Inflammatory macrophage treated with lipopolysaccharide for 1 hour (primary cell): ENCODE data around the gene ELL2.
"Not testable (repeated sequence)": the region's sequence is repeated elsewhere in the genome, so short reads cannot be mapped to it uniquely, and the experiment has no call there.

Experiments used
- DNase-seq, 2 donors: peaks; one replicate each; pipeline ENCODE4 v3.0.0-alpha.2; 2020 to 2022

ELL2 gene

DNA sequence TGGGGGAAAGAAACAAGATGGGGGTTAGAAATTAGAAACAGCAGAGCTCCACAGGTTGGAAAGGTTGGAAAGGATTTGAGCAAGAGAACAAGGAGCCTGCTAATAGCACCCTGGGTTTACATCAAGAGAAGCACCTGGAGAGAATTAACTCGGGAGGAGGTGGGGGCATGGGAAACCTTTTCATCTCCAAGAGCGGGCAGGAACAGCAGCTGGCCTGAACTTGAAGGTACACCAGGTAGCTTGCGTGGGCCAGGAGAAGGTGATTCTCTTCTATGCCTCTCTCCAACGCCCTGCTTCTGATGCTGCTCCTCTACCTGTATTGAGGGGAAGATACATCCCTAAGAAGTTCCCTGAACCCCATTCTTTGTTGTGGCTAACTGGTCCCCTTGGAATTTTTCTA, 102.0 kb downstream of the ELL2 start:
- no peak for DNase-seq

DNA sequence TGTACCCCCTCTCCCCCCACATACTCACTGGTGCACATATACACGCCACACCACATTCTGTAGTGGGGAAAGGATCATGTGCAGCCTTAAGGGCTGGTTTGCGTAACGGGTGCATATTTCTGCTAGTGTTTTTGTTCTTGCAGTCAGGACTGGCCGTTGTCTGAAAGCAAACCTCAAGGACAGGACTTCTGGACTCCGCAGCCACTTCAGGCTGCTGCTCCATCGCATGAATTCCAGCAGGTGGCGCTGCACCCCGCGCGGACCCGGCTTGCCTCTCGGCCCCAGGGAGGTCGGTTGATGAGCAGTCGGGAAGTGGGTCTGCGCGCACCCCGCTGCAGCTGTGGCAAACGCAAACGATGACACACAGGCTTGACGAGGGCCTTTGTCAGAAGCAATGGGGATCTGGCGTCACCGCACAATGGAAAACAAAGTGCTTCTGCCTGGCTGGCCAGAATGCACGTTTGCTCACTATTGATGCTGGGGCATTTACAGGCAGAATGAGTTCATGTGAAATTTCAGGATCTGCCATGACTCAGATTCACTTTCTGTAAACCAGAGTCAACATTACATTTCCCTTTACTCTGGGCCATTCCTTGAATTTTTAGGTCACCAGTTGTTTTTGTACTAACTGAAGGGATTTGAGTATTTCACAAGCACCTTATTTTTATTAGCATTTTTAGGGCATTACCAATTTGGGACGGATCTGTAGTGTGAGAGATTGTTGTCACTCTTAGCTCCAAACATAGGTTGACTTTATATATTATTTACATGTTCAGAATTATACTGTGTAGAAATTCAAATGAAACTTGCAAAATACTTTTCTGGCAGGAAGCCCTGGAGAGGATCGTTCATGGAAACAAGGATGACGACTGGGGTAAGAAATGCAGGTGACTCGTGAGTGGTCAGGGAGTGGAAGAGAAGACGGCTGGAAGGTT, 102.7 kb downstream of the ELL2 start:
- peak; percentile 88 to 89 for DNase-seq

DNA sequence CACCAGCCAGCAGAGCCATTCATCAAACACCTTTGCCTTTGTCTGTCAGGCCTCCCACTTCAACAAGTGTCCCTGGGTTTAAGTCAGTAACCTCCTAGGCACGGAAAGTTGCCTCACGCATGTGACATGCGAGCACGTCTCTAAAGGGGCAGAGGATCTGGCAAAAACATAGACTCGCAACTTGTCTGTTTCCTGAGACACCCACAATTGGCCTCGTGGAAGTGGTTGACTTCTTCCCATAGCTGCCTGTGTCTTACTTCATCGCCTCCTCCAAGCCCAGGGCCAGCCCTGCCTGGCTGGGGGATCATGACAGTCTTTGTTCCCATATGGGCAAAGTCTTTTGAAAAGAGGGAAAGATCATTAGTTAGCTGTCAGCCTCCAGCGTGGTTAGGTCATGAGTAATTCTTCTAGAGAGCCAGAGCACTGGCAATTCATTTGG, 103.6 kb downstream of the ELL2 start:
- peak; percentile 66 to 93 for DNase-seq

DNA sequence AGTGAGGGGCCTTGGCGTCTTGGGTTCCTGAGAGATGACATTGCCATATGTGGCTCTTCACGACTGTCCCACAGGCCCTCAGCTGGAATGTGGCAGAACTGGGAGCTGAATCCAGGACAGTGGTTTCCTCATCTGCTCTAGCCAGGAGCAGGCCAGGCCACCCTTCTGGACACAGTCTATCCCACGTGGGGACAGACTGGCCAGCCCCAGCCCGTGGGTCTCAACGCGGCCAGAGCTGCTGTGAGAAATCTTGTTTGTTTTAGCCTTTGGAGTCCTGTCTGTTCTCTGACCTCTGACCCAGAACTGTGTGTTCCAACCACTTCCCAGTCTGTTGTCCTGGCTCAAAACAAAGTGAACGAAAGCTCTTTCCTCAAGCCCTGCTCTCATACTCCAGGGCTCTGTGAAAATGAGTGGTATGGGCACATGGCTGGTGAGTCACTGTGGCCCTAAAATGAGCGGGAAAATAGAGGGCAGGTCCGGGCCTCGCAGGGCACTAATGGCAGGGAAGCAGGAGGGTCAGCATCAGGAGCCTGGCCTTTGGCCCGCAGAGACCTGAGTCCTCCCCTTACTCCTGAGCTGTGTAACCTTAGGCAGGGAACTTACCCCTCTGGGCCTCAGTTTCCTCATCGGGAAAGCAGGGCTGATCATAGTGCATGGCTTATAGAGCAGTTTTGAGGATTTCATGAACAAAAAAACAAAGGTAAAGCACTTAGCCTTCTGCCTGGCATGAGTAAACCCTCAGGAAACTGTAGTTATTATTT, 104.3 kb downstream of the ELL2 start:
- DNase-seq, result no peak

DNA sequence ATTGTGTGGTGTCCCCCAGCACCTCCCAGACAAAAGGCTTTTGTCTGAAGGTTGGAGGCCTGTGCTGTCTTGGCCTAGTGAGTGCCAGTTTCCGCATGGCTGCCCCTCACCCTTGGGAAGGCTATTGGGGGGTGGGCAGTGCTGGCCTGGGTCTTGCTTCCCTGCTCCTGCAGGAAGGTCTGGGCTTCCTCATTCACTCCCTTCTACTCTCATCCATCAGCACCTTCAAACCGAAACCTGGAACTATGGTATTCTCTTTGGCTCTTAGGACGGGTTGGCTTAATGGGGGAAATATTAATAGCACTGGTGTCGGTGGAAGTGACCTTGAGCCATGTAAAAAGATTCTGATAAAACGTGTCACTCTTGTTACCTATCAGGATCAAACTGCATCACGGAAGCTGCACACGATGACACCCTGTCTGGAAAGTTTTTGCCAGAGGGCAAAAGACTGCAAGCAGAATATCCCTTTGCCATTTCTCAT, 105.1 kb downstream of the ELL2 start:
- no peak for DNase-seq

DNA sequence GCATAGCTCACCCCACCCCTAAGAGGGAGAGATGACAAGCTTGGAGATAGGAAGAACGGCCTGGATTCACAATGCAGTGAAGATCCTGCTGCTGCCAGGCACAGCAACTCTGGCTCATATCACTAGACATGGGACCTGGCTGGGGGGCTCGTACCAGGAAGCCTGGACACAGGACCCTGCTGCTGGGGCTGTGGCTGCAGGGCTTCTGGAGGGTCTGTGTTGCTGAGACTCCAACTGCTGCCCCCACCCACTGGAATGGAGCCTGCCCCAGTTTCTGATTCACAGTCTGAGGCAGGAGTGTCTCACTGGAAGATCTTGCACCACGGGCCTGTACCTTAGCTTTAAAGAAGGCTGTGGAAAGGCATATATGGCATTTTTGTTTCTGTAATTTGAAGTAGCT, 108.2 kb downstream of the ELL2 start:
- no peak for DNase-seq

DNA sequence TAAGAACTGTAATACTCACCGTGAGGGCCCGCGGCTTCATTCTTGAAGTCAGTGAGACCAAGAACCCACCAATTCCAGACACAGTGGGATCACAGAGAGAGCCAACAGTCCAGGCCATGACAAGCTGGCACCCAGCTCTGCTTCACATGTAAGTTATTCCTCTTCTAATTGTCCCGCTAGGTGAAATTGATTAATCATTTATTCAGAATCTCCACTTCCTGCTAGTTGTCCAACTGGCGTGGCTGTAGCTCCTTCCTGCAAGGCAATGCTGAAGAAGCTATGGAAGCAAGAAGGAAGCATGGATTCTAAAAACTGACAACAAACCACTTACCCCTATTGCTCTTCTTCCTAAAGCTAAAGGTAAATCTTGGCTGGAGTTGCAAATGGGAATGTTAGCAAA, 109.1 kb downstream of the ELL2 start:
- DNase-seq, result no peak

DNA sequence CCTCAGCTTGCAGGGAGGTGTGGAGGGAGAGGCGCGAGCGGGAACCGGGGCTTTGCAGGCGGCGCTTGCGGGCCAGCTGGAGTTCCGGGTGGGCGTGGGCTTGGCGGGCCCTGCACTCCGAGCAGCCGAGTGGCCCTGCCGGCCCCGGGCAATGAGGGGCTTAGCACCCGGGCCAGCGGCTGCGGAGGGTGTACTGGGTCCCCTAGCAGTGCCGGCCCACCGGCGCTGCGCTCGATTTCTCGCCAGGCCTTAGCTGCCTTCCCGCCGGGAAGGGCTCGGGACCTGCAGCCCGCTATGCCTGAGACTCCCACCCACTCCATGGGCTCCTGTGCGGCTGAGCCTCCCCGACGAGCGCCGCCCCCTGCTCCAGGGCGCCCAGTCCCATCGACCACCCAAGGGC, 110.5 kb downstream of the ELL2 start:
- DNase-seq, result not testable (repeated sequence)

DNA sequence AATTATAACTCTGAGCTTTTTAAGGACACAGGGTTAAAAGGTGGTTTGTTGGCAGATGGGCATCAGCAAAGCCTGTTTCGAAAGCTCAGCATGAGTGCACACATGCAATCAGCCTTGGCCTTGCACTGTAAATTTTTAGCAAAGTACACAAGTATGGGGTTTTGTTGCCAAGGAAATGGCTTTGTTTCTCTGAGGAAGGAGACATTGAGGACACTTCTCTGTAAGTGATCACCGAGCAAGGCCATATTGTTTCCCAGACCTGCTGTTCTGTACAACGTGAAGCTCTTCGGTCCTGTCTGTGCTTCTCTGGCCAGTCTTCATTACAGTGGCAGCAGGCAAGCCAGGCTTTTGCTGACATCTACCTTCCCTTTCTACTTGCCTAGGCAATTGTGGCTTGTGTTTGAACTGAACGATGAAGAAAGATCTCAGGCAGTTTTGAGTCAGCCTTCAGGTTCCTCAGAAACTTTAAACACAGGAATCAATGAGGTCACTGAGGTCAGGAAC, 111.2 kb downstream of the ELL2 start:
- DNase-seq, result no peak

DNA sequence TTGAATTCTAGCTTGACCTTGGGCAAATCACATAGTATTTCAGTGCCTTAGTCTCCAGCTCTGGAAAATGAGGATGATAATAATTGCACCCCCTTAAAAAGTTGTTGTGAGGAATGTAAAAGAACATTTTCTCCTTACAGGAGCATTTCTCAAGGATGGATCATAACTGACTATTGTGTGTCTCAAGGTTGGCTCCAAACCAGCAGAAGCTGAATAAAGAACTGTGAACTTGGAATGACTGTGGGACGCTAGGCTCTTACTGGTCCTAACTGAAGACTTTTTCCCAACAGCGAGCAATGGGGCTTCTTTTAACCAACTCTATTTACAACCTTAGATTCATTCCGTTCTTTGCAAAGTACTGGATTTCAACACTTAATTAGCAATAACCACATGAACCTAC, 113.0 kb downstream of the ELL2 start:
- no peak for DNase-seq

DNA sequence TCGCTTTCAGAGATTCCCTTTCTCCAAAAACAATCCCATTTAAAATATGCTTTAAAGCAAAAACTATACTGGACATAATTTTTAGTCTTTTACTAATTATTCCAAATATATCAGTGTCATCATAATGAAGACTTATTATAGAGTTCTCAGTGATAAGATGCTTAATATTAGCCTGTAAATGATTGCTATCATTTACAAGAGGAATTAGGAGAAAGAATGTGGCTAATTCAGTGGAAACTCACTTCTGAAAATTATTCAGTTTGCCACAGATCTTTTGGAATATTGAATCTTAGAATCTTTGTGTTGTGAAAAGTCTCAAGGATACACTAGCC, 114.4 kb downstream of the ELL2 start:
- DNase-seq, result no peak

DNA sequence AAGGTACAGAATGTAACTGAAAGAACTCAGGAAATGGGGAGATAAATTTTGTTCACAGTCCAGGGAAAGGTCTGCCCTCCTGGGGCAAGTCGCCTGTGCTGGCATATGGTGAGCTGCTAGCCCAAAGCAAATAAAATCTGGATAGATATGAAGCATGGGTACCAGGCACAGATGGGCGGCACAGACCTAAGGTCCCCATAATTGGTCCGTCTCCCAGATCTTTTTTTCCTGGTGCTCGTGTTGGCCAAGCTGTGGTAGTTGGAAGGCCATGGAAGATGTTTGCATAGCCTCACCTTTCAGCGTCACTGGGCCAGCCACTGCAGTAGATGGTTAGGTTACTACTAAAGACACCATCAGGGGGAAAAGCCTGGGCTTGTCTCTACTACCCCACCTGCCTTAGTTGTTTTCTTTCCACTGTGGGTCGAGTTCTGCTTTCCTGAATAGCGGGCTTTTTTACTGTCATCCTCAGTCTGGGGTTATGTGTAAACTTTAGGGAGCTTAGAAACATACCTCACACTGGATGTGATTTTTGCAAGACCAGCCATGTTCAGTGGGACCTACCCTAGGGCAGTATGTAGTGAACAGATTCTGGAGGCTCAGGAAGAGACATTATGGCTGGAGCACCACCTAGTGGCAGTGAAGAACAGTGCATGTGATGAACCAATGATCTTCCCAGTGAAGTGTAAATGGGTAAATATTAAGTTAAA, 114.9 kb downstream of the ELL2 start:
- DNase-seq, result peak; percentile 64 to 88

DNA sequence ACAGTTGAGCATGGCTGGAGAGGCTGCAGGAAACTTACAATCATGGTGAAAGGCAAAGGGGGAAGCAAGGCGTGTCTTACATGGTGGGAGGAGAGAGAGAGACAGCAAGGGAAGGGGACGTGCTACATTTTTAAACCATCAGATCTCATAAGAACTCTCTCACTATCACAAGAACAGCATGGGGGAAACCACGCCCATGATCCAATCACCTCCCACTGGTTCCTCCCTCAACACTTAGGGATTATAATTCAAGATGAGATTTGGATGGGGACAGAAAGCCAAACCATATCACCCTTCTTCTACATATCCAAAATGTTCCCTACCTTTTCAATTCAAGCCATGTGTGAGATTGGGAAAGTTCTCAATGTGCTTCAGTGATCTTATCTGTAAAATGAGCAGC, 116.3 kb downstream of the ELL2 start:
- peak in 1 of 2 donors; percentile 77 for DNase-seq

DNA sequence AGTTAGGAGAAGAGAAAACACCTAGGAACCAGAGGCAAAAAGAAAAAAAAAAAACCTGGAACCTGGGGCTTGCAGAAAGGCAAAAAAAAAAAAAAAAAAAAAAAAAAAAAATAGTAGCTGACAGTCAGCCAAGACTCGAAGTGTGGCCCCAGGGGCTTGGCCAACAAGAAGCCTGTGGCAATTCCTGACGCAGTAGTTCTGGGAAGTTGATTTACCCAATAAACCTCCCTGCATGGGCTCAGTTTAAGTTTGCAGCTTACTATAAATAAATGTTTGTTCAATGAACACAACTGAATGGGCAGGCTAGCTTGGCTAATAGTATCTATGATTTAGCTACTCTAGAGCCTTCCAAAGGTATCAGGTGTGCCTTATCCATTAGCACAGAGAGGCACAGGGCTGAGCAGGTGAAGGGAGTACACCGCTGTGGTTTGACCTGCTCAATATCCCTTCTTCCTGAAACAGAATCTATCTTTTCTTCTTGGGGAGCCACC, 117.9 kb downstream of the ELL2 start:
- peak; percentile 70 to 80 for DNase-seq

DNA sequence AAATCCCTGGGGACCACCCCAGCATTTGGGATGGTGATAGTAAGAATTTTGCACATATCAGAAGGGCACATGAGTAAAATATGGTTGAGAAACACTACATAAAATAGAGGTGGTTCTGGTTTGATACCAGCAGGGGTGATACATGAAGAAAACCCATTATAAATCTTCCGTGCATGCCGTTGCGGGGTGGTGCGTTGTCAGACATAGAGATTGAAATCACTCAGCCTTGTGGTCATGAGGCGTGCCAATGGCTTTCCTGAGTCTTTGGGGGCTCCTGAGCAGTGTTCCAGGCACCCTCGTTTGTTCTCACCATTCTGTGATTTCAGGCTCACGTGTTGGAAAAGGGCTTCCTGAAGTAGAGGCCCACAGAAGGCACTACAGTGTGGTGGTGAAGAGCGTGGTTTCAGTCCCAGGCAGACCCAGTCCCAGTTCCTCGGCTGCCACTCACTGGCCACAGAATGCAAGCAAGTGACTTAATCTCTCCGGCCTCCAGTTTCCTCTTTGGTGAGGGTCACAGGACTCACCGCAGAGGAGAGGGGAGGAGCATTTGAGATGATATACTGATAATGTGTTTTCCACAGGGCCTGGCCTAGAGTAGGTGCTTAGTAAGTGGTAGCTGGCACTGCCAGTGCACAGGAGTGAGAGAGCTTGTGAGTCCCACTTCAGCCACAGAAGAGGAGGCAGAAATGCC, 118.7 kb downstream of the ELL2 start:
- DNase-seq, result peak; percentile 94 to 99

DNA sequence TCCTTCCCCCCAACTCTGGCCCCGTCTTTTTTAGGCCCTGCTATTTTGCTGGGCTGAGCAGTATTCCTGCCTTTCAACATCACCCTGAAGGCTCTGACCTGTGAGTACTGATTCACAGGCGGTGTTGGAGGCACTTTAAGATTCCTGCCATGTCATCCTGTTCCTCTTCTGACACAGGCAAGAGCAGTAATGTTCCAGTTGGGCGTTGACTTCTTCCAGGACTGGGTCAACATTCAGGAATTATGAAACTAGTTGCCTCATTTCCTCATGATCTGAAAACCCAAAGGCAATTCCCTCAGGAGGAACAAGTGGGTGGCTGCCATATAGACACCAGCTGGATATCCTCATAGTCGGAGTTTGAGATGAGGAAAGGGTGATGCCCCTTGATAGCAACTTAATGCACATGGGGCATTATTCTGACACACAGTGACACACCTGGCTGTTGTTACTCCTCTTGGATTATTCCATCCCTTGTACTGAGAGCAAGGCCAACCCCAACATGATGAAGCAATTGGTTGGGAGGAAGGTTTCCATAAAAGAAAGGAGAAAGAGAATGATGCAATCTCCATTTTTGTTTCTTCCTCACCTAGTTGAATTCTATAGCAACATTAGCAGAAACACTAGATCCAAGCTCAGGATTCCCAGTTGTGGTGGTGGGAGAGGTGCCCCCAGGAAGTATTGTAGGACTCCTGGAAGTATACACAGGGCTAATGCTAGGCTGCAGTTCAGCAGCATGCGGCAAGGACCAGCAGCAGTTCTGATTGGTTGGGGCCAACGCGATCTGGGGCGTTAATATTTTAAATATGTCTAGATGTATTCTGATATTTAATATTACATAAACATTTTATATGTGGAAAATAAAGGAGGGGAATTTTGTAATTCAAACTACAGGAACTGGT, 119.5 kb downstream of the ELL2 start:
- DNase-seq, result peak; percentile 93 to 100

DNA sequence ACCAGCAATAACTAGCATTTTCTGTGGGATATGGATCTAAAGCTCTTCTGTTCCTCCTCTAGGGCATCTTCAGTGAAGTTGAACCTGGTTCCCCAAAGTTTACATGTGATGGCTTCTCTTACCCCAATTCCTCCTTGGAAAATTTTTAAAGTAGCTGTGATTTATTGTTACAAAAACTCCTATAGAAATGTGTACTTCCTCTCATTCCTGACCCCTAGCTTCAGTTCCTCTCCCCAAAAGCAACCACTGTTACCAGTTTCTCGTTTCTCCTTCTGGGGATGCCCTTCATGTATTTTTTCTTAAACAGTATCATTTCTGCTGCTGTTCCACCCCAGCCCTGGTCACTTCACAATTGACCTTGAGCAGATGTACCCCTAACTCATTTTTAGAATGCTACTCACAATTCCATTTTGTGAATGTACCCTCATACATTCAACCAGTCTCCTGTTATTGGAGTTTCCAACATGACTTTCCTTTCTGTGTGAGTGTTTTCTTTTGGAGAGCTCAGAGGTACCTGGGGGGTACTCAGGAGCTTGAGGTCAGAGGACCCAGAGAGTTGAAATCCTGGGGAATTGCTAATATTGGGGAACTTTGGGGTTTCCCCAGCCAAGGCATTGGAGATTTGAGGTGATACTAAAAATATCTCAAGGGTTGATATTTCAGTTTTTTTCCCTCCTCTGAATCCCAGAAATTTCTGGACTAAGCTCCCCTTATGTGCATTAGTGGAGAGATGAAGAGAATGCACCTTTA, 120.5 kb downstream of the ELL2 start:
- peak; percentile 72 to 86 for DNase-seq

DNA sequence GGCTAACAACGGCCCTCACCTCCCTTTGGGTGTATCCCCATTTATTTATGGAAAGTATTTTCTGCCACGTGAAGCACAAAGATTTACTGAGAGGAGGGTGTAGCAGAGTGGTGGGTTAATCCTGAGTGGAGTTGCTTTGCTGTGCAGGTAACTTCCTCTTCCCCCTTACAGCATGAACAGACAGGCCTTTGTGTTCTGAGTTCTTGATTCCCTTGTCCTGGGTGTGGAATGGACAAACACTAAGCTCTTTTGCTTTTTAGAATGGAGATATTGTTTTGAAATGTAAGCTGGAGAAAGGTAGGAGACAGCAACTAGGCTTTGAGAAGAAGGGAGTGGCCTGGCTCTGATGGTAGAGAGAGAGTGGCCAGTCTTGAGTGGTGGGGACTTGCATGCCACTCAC, 122.0 kb downstream of the ELL2 start:
- DNase-seq, result no peak

DNA sequence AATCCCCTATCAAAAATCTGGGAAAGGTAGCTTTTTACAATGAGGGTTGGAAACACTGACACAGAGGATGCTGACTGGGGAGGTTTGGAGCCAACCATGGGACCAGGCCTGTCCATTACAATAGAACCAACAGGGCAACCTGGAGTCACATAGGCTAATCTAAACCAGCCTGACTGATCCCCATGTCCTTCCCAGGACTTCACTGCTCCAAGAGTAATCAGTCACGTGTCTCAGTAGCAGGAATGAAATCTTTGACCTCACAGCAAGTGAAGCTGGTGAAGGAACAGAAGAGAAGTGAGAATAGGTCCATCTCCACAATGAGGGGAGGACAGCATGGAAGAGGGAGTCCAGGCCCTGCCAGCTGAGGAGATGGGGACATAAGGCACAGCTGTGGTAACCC, 123.1 kb downstream of the ELL2 start:
- no peak for DNase-seq

DNA sequence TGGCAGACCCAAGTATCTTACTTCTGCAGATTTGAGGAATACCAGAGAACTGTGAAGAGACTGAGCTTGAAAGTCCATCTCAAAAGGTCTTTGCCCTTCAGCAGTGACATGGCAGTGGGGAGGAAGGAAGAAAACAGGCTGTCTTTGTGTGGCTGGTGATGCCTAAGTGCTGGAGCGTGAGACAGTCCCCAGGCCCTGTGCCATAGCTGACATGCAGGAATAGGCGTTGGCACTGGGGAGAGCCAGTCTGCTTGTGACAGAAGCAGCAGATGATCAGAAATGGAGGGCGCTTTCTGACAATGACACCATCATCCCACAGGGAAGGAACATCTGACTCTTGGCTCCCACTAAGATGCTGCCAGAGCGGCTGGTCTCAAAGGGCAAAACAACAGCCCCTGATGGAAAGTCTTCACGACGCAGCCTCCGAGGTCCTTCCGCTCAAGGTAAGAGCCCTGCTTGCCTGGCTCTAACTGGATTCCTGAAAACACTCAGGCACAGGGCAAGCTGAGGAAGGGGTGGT, 123.6 kb downstream of the ELL2 start:
- DNase-seq, result no peak
